Endodermal cell (in vitro differentiated cells): ENCODE results near the gene C6orf62. TPM values are rescaled to one million over a fixed set of nuclear protein-coding genes. Genes with fewer than 3 reads are reported as not detected.

ENCODE experiments used
- DNase-seq: peaks from one replicate; pipeline ENCODE4 v3.0.0-alpha.2; 2017
- H3K27ac ChIP-seq: 2 replicates; pipeline ENCODE4 v1.5.1; 2013; ENCODE audit warnings: mild to moderate bottlenecking, low read depth, low read length, moderate library complexity
- H3K27me3 ChIP-seq: 2 replicates; pipeline ENCODE4 v1.6.1; 2013; ENCODE audit warnings: mild to moderate bottlenecking, low read length, moderate library complexity; ENCODE audit not compliant: insufficient read depth, control insufficient read depth, poor library complexity, severe bottlenecking
- H3K36me3 ChIP-seq: 2 replicates; pipeline ENCODE4 v1.7.0; 2013; ENCODE audit warnings: mild to moderate bottlenecking, low read length, moderate library complexity; ENCODE audit not compliant: control insufficient read depth, insufficient read depth
- H3K4me1 ChIP-seq: one replicate; pipeline ENCODE4 v1.7.0; 2013; ENCODE audit warnings: low read length; ENCODE audit not compliant: control insufficient read depth, insufficient read depth
- H3K4me3 ChIP-seq: 2 replicates; pipeline ENCODE4 v1.5.1; 2013; ENCODE audit warnings: mild to moderate bottlenecking, low read length, moderate library complexity
- H3K9ac ChIP-seq: 2 replicates; pipeline ENCODE4 v1.6.1; 2013; ENCODE audit warnings: mild to moderate bottlenecking, low read length, moderate library complexity; ENCODE audit not compliant: poor library complexity, severe bottlenecking; ENCODE audit errors: extremely low read depth
- H3K9me3 ChIP-seq: 2 replicates; pipeline ENCODE4 v1.6.1; 2013; ENCODE audit warnings: mild to moderate bottlenecking, low read length, moderate library complexity; ENCODE audit not compliant: control insufficient read depth
- H3K27ac Mint-ChIP-seq: 2 replicates; pipeline ENCODE4 v1.8.0; 2020; ENCODE audit warnings: mixed read lengths
- H3K27me3 Mint-ChIP-seq: 2 replicates; pipeline ENCODE4 v1.8.0; 2021; ENCODE audit warnings: mild to moderate bottlenecking, mixed read lengths; ENCODE audit not compliant: insufficient read depth
- H3K36me3 Mint-ChIP-seq: 2 replicates; pipeline ENCODE4 v1.8.0; 2020; ENCODE audit warnings: low read depth, mixed read lengths
- H3K4me1 Mint-ChIP-seq: 2 replicates; pipeline ENCODE4 v1.8.0; 2020; ENCODE audit warnings: mixed read lengths
- H3K4me3 Mint-ChIP-seq: 2 replicates; pipeline ENCODE4 v1.8.0; 2020; ENCODE audit warnings: mild to moderate bottlenecking, moderate library complexity, mixed read lengths
- H3K9me3 Mint-ChIP-seq: 2 replicates; pipeline ENCODE4 v1.8.0; 2020; ENCODE audit warnings: mild to moderate bottlenecking, mixed read lengths
- WGBS, 2 experiments: methylation state at CpG; one replicate each; pipeline versions ENCODE4 v1.1.5 to v1.1.7; 2013; ENCODE audit warnings: missing lambda C conversion rate in 2 of 2, mixed read lengths in 1 of 2; ENCODE audit not compliant: insufficient coverage in 1 of 2, insufficient read length in 1 of 2; 5-methylcytosine and 5-hydroxymethylcytosine counted together
- total RNA-seq, 2 donors: library from RNA; stranded (reverse); fragmentation: NEBNext Ultra II Directional in 1 of 2; extraction: Animal tissue kit (Norgen Biotek cat#: 25700) in 1 of 2; gene quantifications; 2 replicates in 1 of 2; 3 replicates in 1 of 2; pipeline ENCODE4 v1.2.1, GENCODE V29; 2021
- TF ChIP-seq, protein P1 (sequence below): fragments of 200-600 bp; sonication (generic); conservative IDR thresholded peaks from 2 replicates; pipeline ENCODE4 v1.5.0; 2021; ENCODE audit warnings: antibody characterized with exemption, mild to moderate bottlenecking

C6orf62 gene
- total RNA-seq, 2 donors from 2014 or later: 106 to 120 TPM

DNA sequence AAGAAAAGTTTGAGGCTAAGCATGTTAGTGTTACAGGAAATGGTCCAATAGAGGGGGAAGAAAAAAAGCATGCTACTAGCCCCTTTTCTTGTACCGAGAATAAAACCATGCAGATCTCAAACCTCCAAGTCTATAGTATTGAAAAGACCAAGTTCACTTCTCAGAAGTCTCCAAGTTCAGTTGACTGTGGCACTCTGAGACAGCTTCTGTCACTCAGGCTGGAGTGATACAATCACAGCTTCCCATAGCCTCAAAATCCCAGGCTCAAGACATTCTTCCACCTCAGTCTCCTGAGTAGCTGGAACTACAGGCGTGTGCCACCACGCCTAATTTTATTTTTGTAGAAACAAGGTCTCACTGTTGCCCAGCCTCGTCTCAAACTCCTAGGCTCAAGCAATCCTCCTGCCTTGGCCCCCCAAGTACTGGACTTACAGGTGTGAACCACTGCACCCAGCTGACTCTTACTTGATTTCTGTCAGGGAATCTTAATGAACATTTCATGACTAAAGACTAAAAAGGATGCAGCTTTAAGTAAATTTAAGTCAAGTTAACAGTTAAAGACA, 16.2 kb downstream of the C6orf62 start:
- Mint-ChIP-seq H3K27me3 (no peaks in the 10 kb centered on the region), H3K9me3 (no peaks in the 10 kb centered on the region), H3K36me3 (peaks cover 63% of the 10 kb centered on the region), H3K4me1 (peaks cover 26% of the 10 kb centered on the region), H3K4me3 (no peak overlapping the region), H3K27ac (peak overlapping the region; percentile 57)
- Histone ChIP-seq H3K36me3 (peaks cover 60% of the 10 kb centered on the region), H3K4me1 (no peaks in the 10 kb centered on the region), H3K27me3 (no peaks in the 10 kb centered on the region), H3K27ac (no peak overlapping the region), H3K9me3 (no peaks in the 10 kb centered on the region), H3K4me3 (no peak overlapping the region), H3K9ac (no peak overlapping the region)
- no peak for DNase-seq
- 95 to 98% methylated on average over 4 of the region's 4 CpGs for WGBS, 2 experiments
- TF ChIP-seq, protein P1, sequence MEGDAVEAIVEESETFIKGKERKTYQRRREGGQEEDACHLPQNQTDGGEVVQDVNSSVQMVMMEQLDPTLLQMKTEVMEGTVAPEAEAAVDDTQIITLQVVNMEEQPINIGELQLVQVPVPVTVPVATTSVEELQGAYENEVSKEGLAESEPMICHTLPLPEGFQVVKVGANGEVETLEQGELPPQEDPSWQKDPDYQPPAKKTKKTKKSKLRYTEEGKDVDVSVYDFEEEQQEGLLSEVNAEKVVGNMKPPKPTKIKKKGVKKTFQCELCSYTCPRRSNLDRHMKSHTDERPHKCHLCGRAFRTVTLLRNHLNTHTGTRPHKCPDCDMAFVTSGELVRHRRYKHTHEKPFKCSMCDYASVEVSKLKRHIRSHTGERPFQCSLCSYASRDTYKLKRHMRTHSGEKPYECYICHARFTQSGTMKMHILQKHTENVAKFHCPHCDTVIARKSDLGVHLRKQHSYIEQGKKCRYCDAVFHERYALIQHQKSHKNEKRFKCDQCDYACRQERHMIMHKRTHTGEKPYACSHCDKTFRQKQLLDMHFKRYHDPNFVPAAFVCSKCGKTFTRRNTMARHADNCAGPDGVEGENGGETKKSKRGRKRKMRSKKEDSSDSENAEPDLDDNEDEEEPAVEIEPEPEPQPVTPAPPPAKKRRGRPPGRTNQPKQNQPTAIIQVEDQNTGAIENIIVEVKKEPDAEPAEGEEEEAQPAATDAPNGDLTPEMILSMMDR: no peak

DNA sequence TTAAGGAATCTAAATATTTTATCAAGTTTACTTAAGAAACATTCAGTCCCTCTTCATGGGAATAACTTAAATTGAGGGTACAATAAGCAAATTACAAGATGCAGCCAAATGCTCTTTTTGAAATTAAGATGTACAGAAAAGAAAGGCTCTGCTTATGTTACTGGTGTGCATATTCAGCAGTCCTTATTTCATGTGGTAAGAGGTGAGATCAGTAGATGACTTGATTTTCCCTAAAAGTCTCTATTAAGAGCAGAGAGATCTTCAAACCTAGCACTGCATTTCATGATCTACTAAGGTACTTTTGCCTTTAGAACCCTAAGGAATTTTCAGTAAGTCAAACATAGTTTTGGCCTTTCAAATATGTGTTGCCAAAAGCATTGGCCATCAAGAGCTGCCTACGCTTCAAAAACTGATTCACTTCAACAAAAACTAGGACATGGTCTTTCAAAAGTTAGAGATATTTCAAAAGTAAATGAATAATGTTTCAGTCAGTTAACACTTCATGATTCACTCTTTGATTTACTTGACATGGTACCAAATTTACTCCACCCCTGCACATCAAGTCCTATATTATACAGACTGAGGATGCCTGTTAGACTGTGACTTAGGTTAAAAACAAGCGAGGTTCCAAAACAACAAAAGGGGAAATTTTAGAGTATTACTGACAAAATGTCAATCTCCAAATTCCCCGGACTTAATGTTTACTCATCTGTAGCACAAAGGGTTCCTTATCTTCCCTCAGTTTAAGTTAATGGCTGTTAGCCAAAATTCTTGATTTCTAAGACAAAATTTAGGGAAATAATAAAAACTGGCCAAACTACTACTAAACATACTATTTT, 19.2 kb downstream of the C6orf62 start:
- H3K4me1 ChIP-seq: no peaks in the 10 kb centered on the region
- H3K4me3 ChIP-seq: no peak overlapping the region
- Mint-ChIP-seq H3K4me1 (peaks cover 27% of the 10 kb centered on the region), H3K27ac (no peak overlapping the region), H3K36me3 (peaks cover 39% of the 10 kb centered on the region), H3K4me3 (no peak overlapping the region), H3K9me3 (no peaks in the 10 kb centered on the region), H3K27me3 (no peaks in the 10 kb centered on the region)
- TF ChIP-seq, protein P1: no peak
- no peak overlapping the region for H3K9ac ChIP-seq
- DNase-seq: no peak
- H3K27me3 ChIP-seq: no peaks in the 10 kb centered on the region
- no peak overlapping the region for H3K27ac ChIP-seq
- WGBS, 2 experiments: 82 to 86% methylated on average over 2 to 3 of the region's 3 CpGs
- no peaks in the 10 kb centered on the region for H3K9me3 ChIP-seq
- peaks cover 30% of the 10 kb centered on the region for H3K36me3 ChIP-seq

DNA sequence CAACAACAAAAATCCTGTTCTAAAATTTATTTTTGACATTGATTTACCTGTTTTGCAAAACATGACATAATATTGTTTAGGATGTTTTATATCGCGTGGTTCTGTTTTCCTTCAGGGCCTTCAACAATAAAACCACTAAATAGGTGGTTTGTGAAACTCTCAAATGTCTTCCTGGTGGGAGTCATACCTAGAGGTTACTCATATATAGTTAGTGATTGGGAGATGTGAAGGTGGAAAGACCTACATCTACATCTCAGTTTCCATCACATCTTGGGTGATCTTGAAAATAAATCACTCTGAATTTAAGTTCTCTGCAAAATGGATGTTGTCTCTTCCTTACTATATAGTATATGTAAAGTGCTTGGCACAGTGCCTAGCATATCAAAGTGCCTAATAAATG, 22.9 kb downstream of the C6orf62 start:
- 97% methylated on average over 2 of the region's 2 CpGs; no CpG with 5 or more reads in 1 of the 2 experiments for WGBS, 2 experiments

More for the DNA sequence above, 22.9 kb downstream of the C6orf62 start:
- H3K36me3 Mint-ChIP-seq: peaks cover 23% of the 10 kb centered on the region
- no peak overlapping the region for H3K4me3 Mint-ChIP-seq
- no peak overlapping the region for H3K27ac Mint-ChIP-seq
- H3K9ac ChIP-seq: no peak overlapping the region
- H3K4me3 ChIP-seq: no peak overlapping the region
- H3K27me3 ChIP-seq: no peaks in the 10 kb centered on the region
- peaks cover 24% of the 10 kb centered on the region for H3K4me1 Mint-ChIP-seq
- H3K27ac ChIP-seq: no peak overlapping the region
- no peaks in the 10 kb centered on the region for H3K27me3 Mint-ChIP-seq
- H3K4me1 ChIP-seq: no peaks in the 10 kb centered on the region
- peaks cover 4% of the 10 kb centered on the region for H3K36me3 ChIP-seq
- TF ChIP-seq, protein P1: no peak
- no peaks in the 10 kb centered on the region for H3K9me3 Mint-ChIP-seq
- no peak for DNase-seq
- no peaks in the 10 kb centered on the region for H3K9me3 ChIP-seq
